Mesenchymal stem cell (in vitro differentiated cells and primary cell): Measurements from ENCODE around the gene IL20RA.

Source experiments
- DNase-seq: peaks from one replicate; pipeline ENCODE4 v3.0.0-alpha.2; 2013
- H2AFZ ChIP-seq: one replicate; pipeline ENCODE4 v1.6.1; 2013; ENCODE audit warnings: low read depth, mild to moderate bottlenecking, control low read depth, inconsistent platforms, low read length, moderate library complexity
- H2AK5ac ChIP-seq: 2 replicates; pipeline ENCODE4 v1.6.1; 2013; ENCODE audit warnings: low read length, moderate library complexity, mild to moderate bottlenecking, inconsistent platforms; ENCODE audit not compliant: severe bottlenecking
- H2BK120ac ChIP-seq: one replicate; pipeline ENCODE4 v1.6.1; 2013; ENCODE audit warnings: low read depth, mild to moderate bottlenecking, inconsistent platforms, low read length, moderate library complexity
- H2BK12ac ChIP-seq, 2 experiments: one replicate each; pipeline ENCODE4 v1.6.1; 2013; ENCODE audit warnings: inconsistent platforms in 2 of 2, low read length in 2 of 2, mild to moderate bottlenecking in 2 of 2, moderate library complexity in 2 of 2, control low read depth in 1 of 2
- H2BK15ac ChIP-seq: one replicate; pipeline ENCODE4 v1.6.1; 2013; ENCODE audit warnings: mild to moderate bottlenecking, low read depth, inconsistent platforms; ENCODE audit not compliant: poor library complexity, severe bottlenecking
- H2BK5ac ChIP-seq: 2 replicates; pipeline ENCODE4 v1.6.1; 2013; ENCODE audit warnings: low read depth, mild to moderate bottlenecking, low read length, control low read depth, inconsistent platforms; ENCODE audit not compliant: poor library complexity, severe bottlenecking
- H3K14ac ChIP-seq, 2 experiments: one replicate each; pipeline ENCODE4 v1.6.1; 2013; ENCODE audit warnings: inconsistent platforms in 2 of 2, low read length in 2 of 2, control low read depth in 1 of 2, mild to moderate bottlenecking in 1 of 2, moderate library complexity in 1 of 2
- H3K18ac ChIP-seq, 2 experiments: one replicate each; pipeline ENCODE4 v1.6.1; 2013; ENCODE audit warnings: inconsistent platforms in 2 of 2, low read length in 2 of 2, control low read depth in 1 of 2, low read depth in 1 of 2, mild to moderate bottlenecking in 1 of 2
- H3K23ac ChIP-seq, 2 experiments: one replicate each; pipeline ENCODE4 v1.6.1; 2013; ENCODE audit warnings: inconsistent platforms in 2 of 2, low read length in 2 of 2, mild to moderate bottlenecking in 2 of 2, moderate library complexity in 2 of 2, control low read depth in 1 of 2
- H3K27ac ChIP-seq: 2 replicates; pipeline ENCODE4 v1.5.1; 2013; ENCODE audit warnings: mild to moderate bottlenecking, moderate library complexity, low read length, control low read depth, inconsistent platforms; ENCODE audit not compliant: poor library complexity, severe bottlenecking
- H3K27me3 ChIP-seq, 2 experiments: 2 replicates each; pipeline versions ENCODE4 v1.6.1 to v1.7.0; 2013; ENCODE audit warnings: low read length in 2 of 2, mild to moderate bottlenecking in 2 of 2, moderate library complexity in 2 of 2, control low read depth in 1 of 2, inconsistent platforms in 1 of 2; ENCODE audit not compliant: control insufficient read depth in 1 of 2, insufficient read depth in 1 of 2
- H3K36me3 ChIP-seq, 2 experiments: 2 replicates each; pipeline versions ENCODE4 v1.6.1 to v1.7.0; 2013; ENCODE audit warnings: low read length in 2 of 2, control low read depth in 1 of 2, inconsistent platforms in 1 of 2, low read depth in 1 of 2, mild to moderate bottlenecking in 1 of 2; ENCODE audit not compliant: insufficient read depth in 2 of 2, control insufficient read depth in 1 of 2
- H3K4ac ChIP-seq, 2 experiments: one replicate each; pipeline ENCODE4 v1.6.1; 2013; ENCODE audit warnings: inconsistent platforms in 2 of 2, low read length in 2 of 2, mild to moderate bottlenecking in 2 of 2, moderate library complexity in 2 of 2, control low read depth in 1 of 2, low read depth in 1 of 2
- H3K4me1 ChIP-seq: 2 replicates; pipeline ENCODE4 v1.6.1; 2013; ENCODE audit warnings: low read depth, low read length, control low read depth; ENCODE audit not compliant: control insufficient read depth, insufficient read depth
- H3K4me2 ChIP-seq: 2 replicates; pipeline ENCODE4 v1.6.1; 2013; ENCODE audit warnings: low read length, mild to moderate bottlenecking, inconsistent platforms; ENCODE audit not compliant: poor library complexity, severe bottlenecking
- H3K4me3 ChIP-seq, 2 experiments: 2 replicates each; pipeline versions ENCODE4 v1.5.1 to v1.7.0; 2013; ENCODE audit warnings: low read length in 2 of 2, mild to moderate bottlenecking in 2 of 2, control low read depth in 1 of 2, low read depth in 1 of 2; ENCODE audit not compliant: insufficient read depth in 1 of 2
- H3K79me1 ChIP-seq: replicated peaks from 2 replicates; pipeline ENCODE4 v1.6.1; 2013; ENCODE audit warnings: mild to moderate bottlenecking, control low read depth, low read length, inconsistent platforms; ENCODE audit not compliant: poor library complexity, severe bottlenecking
- H3K9ac ChIP-seq: 2 replicates; pipeline ENCODE4 v1.7.0; 2013; ENCODE audit warnings: mild to moderate bottlenecking, low read length, moderate library complexity
- H3K9me3 ChIP-seq: 2 replicates; pipeline ENCODE4 v1.7.0; 2013; ENCODE audit warnings: mild to moderate bottlenecking, low read length; ENCODE audit not compliant: control insufficient read depth
- H4K8ac ChIP-seq: one replicate; pipeline ENCODE4 v1.6.1; 2013; ENCODE audit warnings: inconsistent platforms, mild to moderate bottlenecking, low read length, moderate library complexity
- H4K91ac ChIP-seq: one replicate; pipeline ENCODE4 v1.6.1; 2013; ENCODE audit warnings: mild to moderate bottlenecking, low read length, inconsistent platforms
- WGBS: methylation state at CpG from one replicate; pipeline ENCODE4 v1.1.7; 2013; ENCODE audit warnings: mixed read lengths; 5-methylcytosine and 5-hydroxymethylcytosine counted together

Gene IL20RA

GRCh38 chr6:137001977-137002302 is 42.8 kb downstream of the IL20RA start:
- no peak overlapping the region for H3K14ac ChIP-seq
- no peak overlapping the region for H3K18ac ChIP-seq
- peak overlapping the region; percentile 57 for H4K8ac ChIP-seq
- no peak overlapping the region for H3K4me2 ChIP-seq
- no peak overlapping the region for H2AK5ac ChIP-seq
- H3K27ac ChIP-seq, result no peak overlapping the region
- no peaks in the 10 kb centered on the region for H3K9me3 ChIP-seq
- no peak overlapping the region for H2BK120ac ChIP-seq
- H4K91ac ChIP-seq, result no peak overlapping the region
- no peak overlapping the region for H2BK12ac ChIP-seq
- 50% methylated on average over 2 of the region's 7 CpGs for WGBS
- peaks cover 4% of the 10 kb centered on the region for H3K4me1 ChIP-seq
- no peak overlapping the region for H3K9ac ChIP-seq
- H2AFZ ChIP-seq, result no peak overlapping the region
- H3K79me1 ChIP-seq, result no peaks in the 10 kb centered on the region
- peaks cover 0 to 6% of the 10 kb centered on the region in 2 experiments for H3K27me3 ChIP-seq
- no peak overlapping the region for H2BK5ac ChIP-seq
- H3K36me3 ChIP-seq, result no peaks in the 10 kb centered on the region
- H3K4ac ChIP-seq, result no peak overlapping the region
- H2BK15ac ChIP-seq, result no peak overlapping the region
- DNase-seq, result no peak
- H3K23ac ChIP-seq, result no peak overlapping the region
- H3K4me3 ChIP-seq, result no peak overlapping the region

DNA sequence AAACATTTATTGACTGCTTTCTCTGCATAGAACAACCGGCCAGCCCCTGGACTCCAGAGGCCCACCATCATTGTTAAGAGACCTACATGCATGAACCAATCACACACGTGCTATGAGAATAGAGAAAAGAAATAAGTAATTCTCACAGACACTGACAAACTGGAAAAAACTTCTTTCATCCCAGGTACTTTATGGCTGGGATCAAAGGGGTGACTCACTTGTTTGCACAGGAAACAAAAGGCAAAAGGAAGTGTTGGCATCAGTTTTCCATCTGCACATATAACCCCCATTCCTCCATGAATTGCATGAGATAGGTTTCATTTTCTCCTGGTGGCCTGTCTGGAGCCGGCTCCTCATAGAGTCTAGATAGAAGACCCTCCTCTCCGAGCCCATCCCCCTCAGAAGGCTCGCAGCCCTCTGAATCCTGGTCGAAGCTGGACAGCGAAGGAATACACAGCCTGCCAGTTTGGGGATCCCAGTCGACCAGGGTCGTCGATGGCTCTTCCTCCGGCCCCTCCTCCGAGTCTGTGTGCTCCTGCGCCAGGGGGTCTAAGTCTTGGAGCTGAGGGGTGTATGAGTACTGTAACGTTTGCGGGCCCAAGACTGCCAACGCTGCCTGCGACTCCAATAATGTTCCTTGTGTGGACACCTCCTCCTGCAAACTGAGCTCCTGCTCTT is 43.3 kb downstream of the IL20RA start:
- Histone ChIP-seq H3K9ac (no peak overlapping the region), H4K91ac (peak overlapping the region; percentile 35), H3K79me1 (no peaks in the 10 kb centered on the region), H3K18ac (peak overlapping the region in 1 of 2 experiments; percentile 21), H3K9me3 (no peaks in the 10 kb centered on the region), H3K27ac (no peak overlapping the region), H2BK120ac (no peak overlapping the region), H3K4ac (no peak overlapping the region), H3K27me3 (peaks cover 0 to 6% of the 10 kb centered on the region in 2 experiments), H2BK15ac (no peak overlapping the region), H3K4me1 (peaks cover 4% of the 10 kb centered on the region), H4K8ac (peak overlapping the region; percentile 57), H2BK12ac (peak overlapping the region in 1 of 2 experiments; percentile 42), H3K4me3 (no peak overlapping the region), H2AK5ac (no peak overlapping the region), H3K23ac (no peak overlapping the region), H2AFZ (no peak overlapping the region), H3K4me2 (peak overlapping the region; percentile 5), H3K36me3 (no peaks in the 10 kb centered on the region), H2BK5ac (no peak overlapping the region), H3K14ac (no peak overlapping the region)
- 43% methylated on average over 6 of the region's 17 CpGs for WGBS
- no peak for DNase-seq

DNA sequence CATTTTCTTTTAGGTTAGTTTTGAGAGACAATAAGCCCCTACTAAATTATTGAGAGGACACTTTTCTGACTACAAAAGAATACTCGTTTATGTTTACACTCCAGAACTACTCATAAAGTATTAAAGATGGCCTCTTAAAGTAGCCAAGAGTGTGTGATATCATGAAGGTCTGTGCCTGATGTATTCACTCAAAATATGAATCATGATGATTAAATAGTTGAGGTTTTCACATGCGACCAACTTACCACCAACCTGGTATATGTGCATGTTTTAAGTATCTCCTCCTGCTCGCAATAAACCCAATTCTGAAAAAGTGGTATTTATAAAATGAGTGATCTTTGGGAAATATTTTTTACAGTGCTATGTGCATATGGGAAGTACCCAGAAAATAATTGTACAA is 43.9 kb downstream of the IL20RA start:
- H2AK5ac ChIP-seq, result no peak overlapping the region
- no peak overlapping the region for H2BK5ac ChIP-seq
- peaks cover 0 to 6% of the 10 kb centered on the region in 2 experiments for H3K27me3 ChIP-seq
- no peak overlapping the region for H3K18ac ChIP-seq
- H3K4me2 ChIP-seq, result no peak overlapping the region
- H3K23ac ChIP-seq, result no peak overlapping the region
- H3K4ac ChIP-seq, result no peak overlapping the region
- H3K4me3 ChIP-seq, result no peak overlapping the region
- H2AFZ ChIP-seq, result no peak overlapping the region
- no peak overlapping the region for H3K9ac ChIP-seq
- no peak overlapping the region for H3K27ac ChIP-seq
- H4K8ac ChIP-seq, result no peak overlapping the region
- DNase-seq, result no peak
- WGBS, result 100% methylated on average over 1 of the region's 3 CpGs
- H2BK15ac ChIP-seq, result no peak overlapping the region
- H2BK12ac ChIP-seq, result no peak overlapping the region
- H3K36me3 ChIP-seq, result no peaks in the 10 kb centered on the region
- no peak overlapping the region for H4K91ac ChIP-seq
- H3K9me3 ChIP-seq, result no peaks in the 10 kb centered on the region
- no peaks in the 10 kb centered on the region for H3K79me1 ChIP-seq
- peaks cover 4% of the 10 kb centered on the region for H3K4me1 ChIP-seq
- H2BK120ac ChIP-seq, result no peak overlapping the region
- H3K14ac ChIP-seq, result no peak overlapping the region

DNA sequence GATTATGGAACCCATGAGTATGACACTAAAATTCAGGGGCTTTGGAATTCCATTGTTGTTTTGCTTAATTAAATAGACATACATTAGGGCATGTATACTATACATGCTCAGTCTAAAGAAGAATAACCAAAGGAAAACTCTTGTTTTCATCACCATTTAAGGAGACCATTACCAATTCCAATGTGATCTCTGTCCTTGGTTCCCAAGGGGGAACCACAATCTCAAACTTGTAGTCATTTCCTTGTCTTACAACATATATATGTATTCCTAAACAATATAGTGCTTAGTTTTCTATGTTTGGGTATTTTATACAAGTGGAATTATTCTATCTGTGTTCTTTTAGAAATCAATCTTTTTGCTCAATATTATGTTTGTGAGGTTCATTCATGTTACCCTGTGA is 49.2 kb downstream of the IL20RA start:
- Histone ChIP-seq H2AK5ac (no peak overlapping the region), H2BK5ac (no peak overlapping the region), H3K27me3 (peaks cover 3% of the 10 kb centered on the region in 2 experiments), H3K27ac (no peak overlapping the region), H2AFZ (no peak overlapping the region), H3K4me2 (no peak overlapping the region), H2BK15ac (no peak overlapping the region), H3K14ac (no peak overlapping the region), H4K8ac (no peak overlapping the region), H4K91ac (no peak overlapping the region), H3K4me3 (no peak overlapping the region), H3K18ac (no peak overlapping the region), H3K23ac (no peak overlapping the region), H3K4ac (no peak overlapping the region), H3K9ac (no peak overlapping the region), H2BK120ac (no peak overlapping the region), H3K79me1 (no peaks in the 10 kb centered on the region), H3K36me3 (no peaks in the 10 kb centered on the region), H2BK12ac (no peak overlapping the region), H3K9me3 (no peaks in the 10 kb centered on the region), H3K4me1 (no peaks in the 10 kb centered on the region)
- no peak for DNase-seq
